HG03196 (cell line): ENCODE data around the gene GRIFIN.

Source experiments
- ATAC-seq: cut with Tn5 transposase; IDR thresholded peaks from one replicate; pipeline ENCODE4 v1.9.1; 2021; ENCODE audit not compliant: unreplicated experiment

Gene GRIFIN

GRCh38 chr7:2499181-2499580, 23.0 kb upstream of the GRIFIN start:
- no peak for ATAC-seq

- ATAC-seq = no peak
Measured at GRCh38 chr7:2498708-2499107, 22.5 kb upstream of the GRIFIN start.

GRCh38 chr7:2497500-2498336, 21.5 kb upstream of the GRIFIN start:
- no peak for ATAC-seq

- no peak for ATAC-seq
Measured at GRCh38 chr7:2497065-2497464, 20.9 kb upstream of the GRIFIN start.

GRCh38 chr7:2496375-2496774, 20.2 kb upstream of the GRIFIN start:
- no peak for ATAC-seq

- no peak for ATAC-seq
Measured at GRCh38 chr7:2495418-2496299, 19.5 kb upstream of the GRIFIN start.

- no peak for ATAC-seq
Measured at GRCh38 chr7:2494191-2495130, 18.3 kb upstream of the GRIFIN start.

GRCh38 chr7:2493205-2494164, 17.3 kb upstream of the GRIFIN start:
- no peak for ATAC-seq

- ATAC-seq = no peak
Measured at GRCh38 chr7:2492038-2492437, 15.8 kb upstream of the GRIFIN start.

GRCh38 chr7:2490181-2490651, 14.0 kb upstream of the GRIFIN start:
- ATAC-seq = no peak

- ATAC-seq = no peak
Measured at GRCh38 chr7:2488681-2489080, 12.5 kb upstream of the GRIFIN start.

- no peak for ATAC-seq
Measured at GRCh38 chr7:2488272-2488645, 12.1 kb upstream of the GRIFIN start.

- ATAC-seq = no peak
Measured at GRCh38 chr7:2487586-2488271, 11.5 kb upstream of the GRIFIN start.

- ATAC-seq = no peak
Measured at GRCh38 chr7:2484868-2485267, 8.7 kb upstream of the GRIFIN start.

- ATAC-seq = no peak
Measured at GRCh38 chr7:2483494-2483893, 7.3 kb upstream of the GRIFIN start.

GRCh38 chr7:2482725-2483451, 6.7 kb upstream of the GRIFIN start:
- ATAC-seq = no peak

GRCh38 chr7:2481195-2481594, 5.0 kb upstream of the GRIFIN start:
- no peak for ATAC-seq

- no peak for ATAC-seq
Measured at GRCh38 chr7:2480070-2480408, 3.8 kb upstream of the GRIFIN start.
